K562 treated with DMSO at 1 percent for 12 hours (cell line): Measurements from ENCODE around the gene NOC2L. TPM values are rescaled to one million over a fixed set of nuclear protein-coding genes. Genes with fewer than 3 reads are reported as not detected.

Source experiments
- total RNA-seq: library from RNA; unstranded; fragments of 300-600 nt; gene quantifications from 2 replicates; pipeline ENCODE4 v1.2.3, GENCODE V29; 2022; ENCODE audit not compliant: insufficient read depth

NOC2L gene
- total RNA-seq = 118 and 136 TPM in 2 replicates

GRCh38 chr1:958823-959730, at the start of gene NOC2L:
Gene NOC2L, minus strand, starts transcription at chr1:959256. Its CDS starts 16 bp downstream, at chr1:959240.

GRCh38 chr1:999725-1000356, 40.8 kb upstream of the NOC2L start, which contains the start of gene HES4:
Gene HES4, minus strand, starts transcription at chr1:1000097. Its CDS starts 124 bp downstream, at chr1:999973.

GRCh38 chr1:981955-982558, 23.0 kb upstream of the NOC2L start, which contains the start of gene PERM1:
Gene PERM1, minus strand, starts transcription at chr1:982093. Its CDS starts 1,064 bp downstream, at chr1:981029.

GRCh38 chr1:966135-966703, 7.2 kb upstream of the NOC2L start, which contains the start of gene PLEKHN1:
Gene PLEKHN1, plus strand, starts transcription at chr1:966482. Its CDS starts 50 bp downstream, at chr1:966532.

GRCh38 chr1:960363-961131, 1.5 kb upstream of the NOC2L start, which contains the start of gene KLHL17:
Gene KLHL17, plus strand, starts transcription at chr1:960584. Its CDS starts 110 bp downstream, at chr1:960694.

GRCh38 chr1:923131-923990, 35.7 kb downstream of the NOC2L start, which contains the start of gene SAMD11:
Gene SAMD11, plus strand, starts transcription at chr1:923923. Its CDS starts 509 bp downstream, at chr1:924432.

Other genes with a start within 250 kb of the NOC2L start
- 11.5 and 17.7 TPM in 2 replicates for gene SAMD11, start 35.3 kb downstream of the NOC2L start, total RNA-seq
- gene KLHL17, start 1.3 kb upstream of the NOC2L start, total RNA-seq = 10.6 and 14.5 TPM in 2 replicates
- 0.34 and 0.36 TPM in 2 replicates for gene PLEKHN1, start 7.2 kb upstream of the NOC2L start, total RNA-seq
- gene PERM1, start 22.8 kb upstream of the NOC2L start, total RNA-seq = not detected in 2 replicates
- 20.6 and 29.0 TPM in 2 replicates for gene HES4, start 40.8 kb upstream of the NOC2L start, total RNA-seq
- 83.6 and 158 TPM in 2 replicates for gene ISG15, start 54.2 kb upstream of the NOC2L start, total RNA-seq
- gene AGRN, start 60.9 kb upstream of the NOC2L start, total RNA-seq = 34.6 and 62.3 TPM in 2 replicates
- gene RNF223, start 115.0 kb upstream of the NOC2L start, total RNA-seq = not detected in 2 replicates
- 18.6 and 20.1 TPM in 2 replicates for gene C1orf159, start 156.8 kb upstream of the NOC2L start, total RNA-seq
- not detected in 2 replicates for gene TTLL10, start 214.6 kb upstream of the NOC2L start, total RNA-seq
- gene TNFRSF18, start 247.3 kb upstream of the NOC2L start, total RNA-seq = not detected in 2 replicates